ENCODE data around the gene ATP2C1.
A peak's percentile ranks its signal among the peaks of the same experiment; 100 is the strongest.
"Not testable (repeated sequence)": the region's sequence is repeated elsewhere in the genome, so short reads cannot be mapped to it uniquely, and the experiment has no call there.

ATP2C1 gene

GRCh38 chr3:130893376-130894129 lies at the start of gene ATP2C1:
ATP2C1 (plus strand) TSS chr3:130894084; CDS start chr3:130894770, 686 bp downstream.
- peak; percentile 70 to 88 for DNase-seq (ENCODE audit: low read depth in 1 of 2, low spot score in 1 of 2)

GRCh38 chr3:130844462-130844861 lies 49.4 kb upstream of the ATP2C1 start:
- DNase-seq (ENCODE audit: low read depth in 1 of 2, low spot score in 1 of 2) = no peak

- no peak for DNase-seq (ENCODE audit: low read depth in 1 of 2, low spot score in 1 of 2)
Observed at GRCh38 chr3:130846181-130846580, 47.7 kb upstream of the ATP2C1 start.

- DNase-seq (ENCODE audit: low read depth in 1 of 2, low spot score in 1 of 2) = no peak
Observed at GRCh38 chr3:130849091-130849552, 44.8 kb upstream of the ATP2C1 start.

GRCh38 chr3:130850044-130850797 lies 43.7 kb upstream of the ATP2C1 start:
- peak in 1 of 2 donors; percentile 61 for DNase-seq (ENCODE audit: low read depth in 1 of 2, low spot score in 1 of 2)

- DNase-seq (ENCODE audit: low read depth in 1 of 2, low spot score in 1 of 2) = no peak
Observed at GRCh38 chr3:130850843-130851242, 43.0 kb upstream of the ATP2C1 start.

- DNase-seq (ENCODE audit: low read depth in 1 of 2, low spot score in 1 of 2) = no peak
Observed at GRCh38 chr3:130851277-130851676, 42.6 kb upstream of the ATP2C1 start.

- DNase-seq (ENCODE audit: low read depth in 1 of 2, low spot score in 1 of 2) = no peak
Observed at GRCh38 chr3:130853581-130853980, 40.3 kb upstream of the ATP2C1 start.

- no peak for DNase-seq (ENCODE audit: low read depth in 1 of 2, low spot score in 1 of 2)
Observed at GRCh38 chr3:130854208-130854864, 39.5 kb upstream of the ATP2C1 start.

- DNase-seq (ENCODE audit: low read depth in 1 of 2, low spot score in 1 of 2) = no peak
Observed at GRCh38 chr3:130857336-130858026, 36.4 kb upstream of the ATP2C1 start.

GRCh38 chr3:130862130-130862529 lies 31.8 kb upstream of the ATP2C1 start:
- DNase-seq (ENCODE audit: low read depth in 1 of 2, low spot score in 1 of 2) = not testable (repeated sequence)

- no peak for DNase-seq (ENCODE audit: low read depth in 1 of 2, low spot score in 1 of 2)
Observed at GRCh38 chr3:130865489-130865888, 28.4 kb upstream of the ATP2C1 start.

- no peak for DNase-seq (ENCODE audit: low read depth in 1 of 2, low spot score in 1 of 2)
Observed at GRCh38 chr3:130866327-130866726, 27.6 kb upstream of the ATP2C1 start.

- DNase-seq (ENCODE audit: low read depth in 1 of 2, low spot score in 1 of 2) = no peak
Observed at GRCh38 chr3:130870423-130870822, 23.5 kb upstream of the ATP2C1 start.

GRCh38 chr3:130876594-130876993 lies 17.3 kb upstream of the ATP2C1 start:
- no peak for DNase-seq (ENCODE audit: low read depth in 1 of 2, low spot score in 1 of 2)

- DNase-seq (ENCODE audit: low read depth in 1 of 2, low spot score in 1 of 2) = no peak
Observed at GRCh38 chr3:130878464-130878863, 15.4 kb upstream of the ATP2C1 start.

GRCh38 chr3:130889416-130889946 lies 4.4 kb upstream of the ATP2C1 start:
- no peak for DNase-seq (ENCODE audit: low read depth in 1 of 2, low spot score in 1 of 2)

GRCh38 chr3:130892759-130893375 lies 1.0 kb upstream of the ATP2C1 start:
- DNase-seq (ENCODE audit: low read depth in 1 of 2, low spot score in 1 of 2) = peak in 1 of 2 donors; percentile 66

GRCh38 chr3:130894130-130894985 lies 474 bp downstream of the ATP2C1 start:
- DNase-seq (ENCODE audit: low read depth in 1 of 2, low spot score in 1 of 2) = peak; percentile 3 to 18

GRCh38 chr3:130894986-130895280 lies 1.0 kb downstream of the ATP2C1 start:
- no peak for DNase-seq (ENCODE audit: low read depth in 1 of 2, low spot score in 1 of 2)

All from activated CD4-positive, alpha-beta T cell treated with anti-CD3 and anti-CD28 coated beads, Interleukin-2, amount 50 U/mL, for 24 hours (primary cell).